Activated naive CD8-positive, alpha-beta T cell treated with anti-CD3 and anti-CD28 coated beads, Interleukin-2, amount 10 ng/mL, durations not matched to agents 7 days and 5 days (primary cell): ENCODE results near the gene PLS3. TPM values are rescaled to one million over a fixed set of nuclear protein-coding genes. Genes with fewer than 3 reads are reported as not detected.

Source experiments
- ATAC-seq: fragments of 150-1000 bp; cut with Tn5 transposase; one replicate; pipeline ENCODE4 v1.10.0; 2021; ENCODE audit warnings: low read depth, moderate library complexity
- POLR2A ChIA-PET: fragments of 350-600 bp; sonication (Branson Sonifier 250); formaldehyde crosslinking; loops from one replicate; lab custom pipeline; 2021; ENCODE audit warnings: antibody characterized with exemption; lab: Charles Lee
- DNase-seq: peaks from one replicate; pipeline ENCODE4 v3.0.0; 2021
- H3K27ac Mint-ChIP-seq: one replicate; pipeline ENCODE4 v1.8.0; 2022; ENCODE audit warnings: mild to moderate bottlenecking, mixed read lengths
- H3K27me3 Mint-ChIP-seq: one replicate; pipeline ENCODE4 v1.8.0; 2022; ENCODE audit warnings: mild to moderate bottlenecking, moderate library complexity, mixed read lengths
- H3K36me3 Mint-ChIP-seq: one replicate; pipeline ENCODE4 v1.8.0; 2021; ENCODE audit warnings: mild to moderate bottlenecking, mixed read lengths
- H3K4me1 Mint-ChIP-seq: one replicate; pipeline ENCODE4 v1.8.0; 2021; ENCODE audit warnings: mixed read lengths
- H3K4me3 Mint-ChIP-seq: one replicate; pipeline ENCODE4 v1.8.0; 2022; ENCODE audit warnings: mild to moderate bottlenecking, moderate library complexity, mixed read lengths
- H3K9me3 Mint-ChIP-seq: one replicate; pipeline ENCODE4 v1.8.0; 2021; ENCODE audit warnings: mixed read lengths
- total RNA-seq, 2 experiments: library from RNA; stranded (reverse); gene quantifications; one replicate each; pipeline ENCODE4 v1.2.3, GENCODE V29; 2021

Gene PLS3
- total RNA-seq, 2 experiments from 2014 or later: 0.53 TPM; not detected in 1

DNA sequence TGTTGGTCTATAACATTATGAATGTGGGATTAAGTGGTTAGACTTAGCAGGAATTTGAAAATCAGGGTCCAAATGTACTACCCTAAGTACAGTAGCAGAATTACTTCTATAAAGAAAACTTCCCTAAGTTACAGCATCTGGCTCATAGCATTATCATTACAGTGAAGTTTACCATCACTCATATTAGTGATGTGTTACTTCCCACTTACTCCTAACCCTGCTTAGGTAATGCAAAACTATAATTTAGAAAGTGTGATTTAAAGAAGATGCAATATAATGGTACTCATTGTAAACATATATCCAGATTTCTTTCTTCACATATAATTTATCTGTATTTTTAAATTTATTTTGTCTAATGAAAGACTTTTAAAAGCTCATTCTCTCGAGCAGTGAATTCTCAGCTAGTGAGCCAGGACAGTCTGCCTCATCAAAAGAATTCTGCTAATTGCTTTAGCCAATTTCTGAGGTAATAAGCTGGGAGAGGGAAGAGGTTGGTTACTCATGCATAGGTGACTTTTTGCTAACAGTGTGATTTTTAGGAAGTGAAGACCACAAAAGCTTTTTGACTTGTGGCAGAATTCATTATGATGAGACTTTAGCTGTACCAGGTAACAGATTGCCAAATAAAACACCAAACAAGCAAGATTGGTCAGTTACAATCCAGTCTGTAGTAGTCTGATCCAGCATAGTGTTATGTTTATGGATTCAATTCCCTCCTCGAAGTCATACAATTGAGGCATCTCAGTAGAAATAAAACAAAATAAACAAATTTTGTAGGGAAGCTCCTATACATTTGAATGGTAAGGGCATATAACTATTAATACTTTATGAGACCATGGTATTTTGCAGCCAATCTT, 21.0 kb downstream of the PLS3 start:
- DNase-seq: no peak
- POLR2A ChIA-PET: no interaction called here
- Mint-ChIP-seq H3K9me3 (no peaks in the 10 kb centered on the region), H3K27me3 (no peaks in the 10 kb centered on the region), H3K4me1 (no peaks in the 10 kb centered on the region), H3K27ac (no peak overlapping the region), H3K36me3 (no peaks in the 10 kb centered on the region), H3K4me3 (no peak overlapping the region)
- no peak for ATAC-seq

DNA sequence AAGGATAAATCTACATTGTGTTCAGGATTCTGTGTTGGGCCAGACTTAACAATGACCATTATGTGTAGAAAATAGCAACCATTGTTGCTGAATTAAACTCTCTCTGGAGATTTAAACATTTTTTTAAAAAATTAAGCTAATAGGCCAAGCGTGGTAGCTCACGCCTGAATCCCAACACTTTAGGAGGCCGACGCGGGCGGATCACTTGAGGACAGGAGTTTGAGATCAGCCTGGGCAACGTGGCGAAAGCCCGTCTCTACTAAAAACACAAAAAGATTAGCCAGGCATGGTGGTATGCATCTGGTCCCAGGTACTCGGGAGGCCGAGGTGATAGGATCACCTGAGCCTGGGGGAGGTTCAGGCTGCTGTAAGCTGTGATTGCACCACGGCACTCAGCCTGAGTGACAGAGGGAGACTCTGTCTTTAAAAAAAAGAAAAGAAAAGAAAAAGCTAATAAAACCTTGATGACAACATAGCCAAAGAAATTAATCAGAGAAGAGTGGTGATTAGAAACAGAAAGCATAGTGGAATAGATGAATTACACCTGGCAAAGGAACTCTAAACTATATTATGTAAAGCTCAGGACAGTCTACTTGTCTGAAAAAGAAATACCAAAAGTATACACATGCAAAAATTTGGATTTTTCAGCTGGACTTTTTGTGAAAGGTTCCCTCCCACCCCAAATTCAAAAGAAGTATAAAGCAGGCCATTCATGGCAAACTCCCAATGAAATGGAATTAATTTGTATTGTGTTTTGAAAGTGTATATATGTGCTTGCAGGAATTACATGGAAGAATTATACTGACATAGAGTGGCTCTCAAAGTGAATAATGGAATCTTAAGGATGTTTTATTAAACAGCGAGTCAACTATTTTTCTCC, 21.9 kb downstream of the PLS3 start:
- no peaks in the 10 kb centered on the region for H3K4me1 Mint-ChIP-seq
- no peak for ATAC-seq
- H3K4me3 Mint-ChIP-seq: no peak overlapping the region

DNA sequence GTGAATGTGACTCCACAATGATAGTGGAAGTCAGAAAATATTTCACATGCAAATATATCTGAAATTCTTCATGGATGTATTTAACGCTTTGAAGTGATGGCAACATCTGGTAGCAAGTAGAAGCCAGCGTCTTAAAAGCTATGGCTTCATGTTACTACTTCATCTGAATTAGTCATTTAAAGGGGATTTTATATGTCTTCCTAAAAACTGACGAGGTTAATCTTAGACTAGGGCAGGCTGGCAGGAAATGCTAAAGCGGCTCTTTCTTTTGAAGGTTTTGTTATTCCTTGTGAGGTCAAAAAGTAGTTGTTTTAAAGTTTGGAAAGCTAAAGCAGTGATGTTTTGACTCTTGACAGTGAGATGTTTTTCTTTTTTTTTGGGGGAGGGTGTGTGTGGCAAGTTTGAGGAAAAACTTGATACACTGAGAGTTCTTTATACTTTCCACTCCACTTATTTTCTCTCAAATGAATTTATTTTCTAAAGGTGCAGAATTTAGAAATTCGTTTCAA, 22.6 kb downstream of the PLS3 start:
- Mint-ChIP-seq H3K36me3 (no peaks in the 10 kb centered on the region), H3K4me1 (no peaks in the 10 kb centered on the region), H3K27me3 (no peaks in the 10 kb centered on the region), H3K4me3 (no peak overlapping the region), H3K27ac (no peak overlapping the region), H3K9me3 (no peaks in the 10 kb centered on the region)
- POLR2A ChIA-PET: no interaction called here
- ATAC-seq (no peak), DNase-seq (no peak)

More for the DNA sequence above, 21.9 kb downstream of the PLS3 start:
- Mint-ChIP-seq H3K36me3 (no peaks in the 10 kb centered on the region), H3K9me3 (no peaks in the 10 kb centered on the region), H3K27me3 (no peaks in the 10 kb centered on the region), H3K27ac (no peak overlapping the region)
- POLR2A ChIA-PET: no interaction called here
- no peak for DNase-seq

DNA sequence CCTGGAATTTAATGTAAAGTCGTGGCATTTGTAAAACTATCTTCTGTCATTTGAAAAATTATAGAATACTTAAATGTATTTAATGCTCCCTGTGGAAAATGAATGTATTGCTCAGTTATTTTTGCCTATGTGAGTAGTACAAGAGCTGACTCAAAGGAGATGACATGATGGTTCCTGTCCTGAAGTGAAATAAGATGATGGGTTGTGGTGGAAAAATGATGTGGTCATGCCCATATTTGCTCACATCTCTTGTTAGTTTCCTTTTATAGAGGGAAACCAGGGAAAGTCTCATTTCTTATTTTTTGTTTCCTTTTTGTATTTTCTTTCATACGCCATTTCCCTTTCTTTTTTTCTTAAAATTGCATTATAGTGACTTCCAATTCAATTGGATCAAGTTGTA, 23.7 kb downstream of the PLS3 start:
- DNase-seq (no peak), ATAC-seq (no peak)
- Mint-ChIP-seq H3K4me3 (no peak overlapping the region), H3K27ac (no peak overlapping the region), H3K36me3 (no peaks in the 10 kb centered on the region), H3K9me3 (no peaks in the 10 kb centered on the region), H3K4me1 (no peaks in the 10 kb centered on the region), H3K27me3 (no peaks in the 10 kb centered on the region)
- POLR2A ChIA-PET: no interaction called here

DNA sequence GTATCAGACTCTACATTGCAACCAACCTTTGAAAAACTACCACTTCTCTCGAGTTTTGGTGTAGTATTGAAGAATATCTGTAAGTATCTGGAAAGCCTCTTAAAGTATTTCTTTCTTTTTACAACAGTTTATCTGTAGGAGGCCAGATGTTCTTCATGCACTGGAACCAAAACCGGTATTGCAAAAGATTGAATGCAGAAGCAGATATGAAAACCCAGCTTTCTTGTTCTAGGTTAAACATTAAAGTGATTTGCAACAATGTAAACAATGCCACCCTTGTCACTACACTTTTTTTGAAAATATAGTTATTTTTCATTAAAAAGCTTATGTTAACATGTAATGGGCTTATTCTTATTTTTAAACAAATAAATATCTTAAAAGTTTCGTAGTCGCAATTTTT, 27.2 kb downstream of the PLS3 start:
- no peak for ATAC-seq
- Mint-ChIP-seq H3K36me3 (no peaks in the 10 kb centered on the region), H3K27ac (no peak overlapping the region), H3K9me3 (no peaks in the 10 kb centered on the region), H3K27me3 (no peaks in the 10 kb centered on the region), H3K4me1 (no peaks in the 10 kb centered on the region), H3K4me3 (no peak overlapping the region)
- DNase-seq: no peak
- POLR2A ChIA-PET: no interaction called here

DNA sequence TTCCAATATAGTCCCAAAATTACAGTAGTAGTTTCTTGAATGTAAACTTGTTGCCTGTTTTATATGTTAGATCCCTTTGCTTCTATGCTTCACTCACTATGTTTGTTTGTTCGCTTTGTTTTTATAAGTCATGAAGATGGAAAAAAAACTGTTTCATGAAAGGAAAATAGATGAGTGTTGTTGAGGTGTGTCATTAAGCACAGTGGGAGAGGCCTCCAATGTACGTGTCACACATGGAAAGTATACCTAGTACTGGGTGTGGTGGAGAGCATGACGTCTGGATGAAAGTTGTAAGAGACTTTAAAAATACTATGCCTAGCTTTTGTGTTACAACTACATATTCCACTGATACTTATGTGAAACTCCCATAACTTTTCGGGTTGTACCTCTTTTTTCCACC, 28.4 kb downstream of the PLS3 start:
- H3K36me3 Mint-ChIP-seq: no peaks in the 10 kb centered on the region
- H3K27ac Mint-ChIP-seq: no peak overlapping the region
- POLR2A ChIA-PET: no interaction called here
- H3K4me3 Mint-ChIP-seq: no peak overlapping the region
- no peak for DNase-seq
- ATAC-seq: no peak
- H3K9me3 Mint-ChIP-seq: no peaks in the 10 kb centered on the region
- H3K27me3 Mint-ChIP-seq: no peaks in the 10 kb centered on the region
- H3K4me1 Mint-ChIP-seq: no peaks in the 10 kb centered on the region

DNA sequence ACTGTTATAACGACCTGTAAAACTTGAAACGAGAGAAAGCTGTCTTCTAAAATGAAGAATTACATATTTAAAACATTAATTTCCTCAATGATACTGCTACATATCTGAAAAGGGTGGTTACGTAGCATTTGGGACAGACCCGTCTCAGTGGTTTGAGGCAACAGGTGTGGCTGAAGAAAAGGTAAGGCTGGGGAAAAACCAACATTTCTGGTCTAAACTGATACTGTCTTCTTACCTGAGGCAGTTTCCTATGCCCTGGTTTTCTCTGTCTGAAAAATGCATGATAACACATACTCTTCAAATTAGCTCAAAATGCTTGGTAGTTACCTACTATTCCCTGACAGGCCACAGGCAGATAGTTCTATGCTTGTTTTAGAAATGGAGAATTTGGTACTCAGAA, 30.4 kb downstream of the PLS3 start:
- POLR2A ChIA-PET: no interaction called here
- H3K9me3 Mint-ChIP-seq: no peaks in the 10 kb centered on the region

DNA sequence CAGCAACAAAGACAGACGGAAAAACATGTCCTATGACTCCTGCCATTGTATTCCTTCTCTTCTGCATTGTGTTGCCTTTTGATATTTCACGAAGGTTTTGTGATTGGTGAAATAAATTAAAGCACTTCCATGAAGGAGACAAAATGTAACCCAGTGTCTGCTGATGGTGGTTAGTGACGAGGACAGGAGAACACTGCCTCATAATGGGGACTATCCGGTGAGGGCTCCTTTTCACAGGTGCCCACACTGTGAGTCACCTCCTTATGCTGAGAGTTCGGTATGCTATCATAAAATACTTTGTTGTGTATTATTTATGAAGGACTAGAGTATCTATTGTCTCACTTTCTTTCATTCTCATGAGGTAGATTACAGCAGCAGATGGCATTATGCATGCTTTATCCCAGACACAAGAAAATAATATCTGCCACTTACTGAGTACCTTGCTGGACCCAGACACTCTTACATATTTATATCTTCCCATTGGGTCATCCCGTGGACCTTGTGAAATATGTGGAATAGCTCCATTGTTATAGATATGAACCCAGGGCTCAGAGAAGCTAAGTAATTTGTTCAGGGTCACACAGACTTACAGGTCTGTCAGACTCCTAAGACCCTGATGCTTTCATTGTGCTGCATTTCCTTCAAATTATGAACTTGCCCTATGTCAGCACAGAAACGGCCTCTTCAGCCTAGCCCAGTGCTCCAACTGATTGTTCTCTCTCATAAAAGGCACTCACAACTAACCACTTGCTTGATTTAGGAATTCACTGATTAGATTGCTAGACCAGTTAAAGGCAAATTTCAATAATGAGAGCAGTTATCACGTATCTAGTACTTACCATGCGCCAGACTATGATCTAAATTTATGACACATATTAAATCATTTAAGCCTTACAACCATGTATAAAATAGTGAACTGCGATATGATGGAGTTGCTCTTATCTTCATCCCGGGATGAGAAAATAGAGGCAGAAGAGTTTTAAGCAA, 31.2 kb downstream of the PLS3 start:
- ATAC-seq (no peak), DNase-seq (no peak)
- Mint-ChIP-seq H3K27me3 (no peaks in the 10 kb centered on the region), H3K9me3 (no peaks in the 10 kb centered on the region), H3K4me3 (no peak overlapping the region), H3K27ac (no peak overlapping the region), H3K4me1 (no peaks in the 10 kb centered on the region), H3K36me3 (no peaks in the 10 kb centered on the region)
- POLR2A ChIA-PET: no interaction called here

More for the DNA sequence above, 30.4 kb downstream of the PLS3 start:
- Mint-ChIP-seq H3K4me3 (no peak overlapping the region), H3K36me3 (no peaks in the 10 kb centered on the region), H3K27me3 (no peaks in the 10 kb centered on the region), H3K4me1 (no peaks in the 10 kb centered on the region), H3K27ac (no peak overlapping the region)
- no peak for ATAC-seq
- DNase-seq: no peak

DNA sequence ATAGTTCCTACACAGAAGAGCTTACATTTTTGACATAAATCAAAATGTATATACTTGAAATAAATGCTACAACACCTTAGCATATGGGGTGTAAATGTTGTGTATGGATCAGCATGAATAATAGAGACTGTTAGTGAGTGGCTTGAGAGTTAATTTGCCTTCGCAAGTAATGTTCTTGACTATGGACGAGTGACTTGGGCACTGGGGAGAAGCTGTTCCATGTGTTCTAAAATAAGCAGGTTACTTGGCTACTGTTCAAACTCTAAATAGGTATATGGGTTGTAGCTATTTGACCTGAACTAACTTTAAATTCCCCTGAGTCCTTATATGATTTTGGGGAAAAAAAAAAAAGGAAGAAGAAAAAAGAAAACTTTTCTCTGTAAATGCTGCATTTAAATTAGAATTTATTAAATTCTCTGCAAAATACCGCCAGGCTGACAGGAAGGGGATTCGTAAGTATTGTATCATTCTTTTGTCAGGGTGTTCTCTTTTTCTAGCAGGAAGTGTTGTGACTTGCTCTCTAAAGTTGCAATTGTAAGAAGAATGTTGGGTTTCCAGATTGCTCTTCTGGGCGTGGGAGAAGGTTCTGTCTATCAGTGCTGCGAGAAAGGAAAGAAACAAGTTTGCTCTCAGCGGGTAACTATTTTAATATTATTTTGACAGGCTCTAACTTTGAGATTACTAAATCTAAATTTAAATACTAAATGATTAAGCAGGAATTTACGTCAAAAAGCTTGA, 32.2 kb downstream of the PLS3 start:
- H3K27ac Mint-ChIP-seq: no peak overlapping the region
- H3K4me1 Mint-ChIP-seq: no peaks in the 10 kb centered on the region
- no peak for ATAC-seq
- H3K27me3 Mint-ChIP-seq: no peaks in the 10 kb centered on the region
- no peaks in the 10 kb centered on the region for H3K9me3 Mint-ChIP-seq
- no peak overlapping the region for H3K4me3 Mint-ChIP-seq
- POLR2A ChIA-PET: no interaction called here
- no peak for DNase-seq
- no peaks in the 10 kb centered on the region for H3K36me3 Mint-ChIP-seq

DNA sequence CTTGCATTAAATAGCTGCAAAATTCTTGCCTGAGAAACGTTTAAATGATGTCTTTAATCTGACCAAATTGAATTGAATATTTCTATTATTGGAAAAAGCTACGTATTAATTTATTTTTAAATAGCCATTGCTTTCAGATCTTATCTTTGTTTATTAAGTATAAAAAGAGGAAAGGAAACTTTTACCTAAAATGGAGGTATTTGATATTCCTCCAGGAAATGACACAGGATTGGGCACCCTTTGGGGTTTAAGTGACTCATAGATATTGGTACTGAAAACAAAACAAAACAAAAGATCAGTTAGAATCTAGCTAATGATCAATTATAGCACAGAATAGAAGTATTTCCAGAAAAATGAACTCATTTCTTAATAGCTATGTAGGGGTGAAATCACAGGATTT, 34.1 kb downstream of the PLS3 start:
- ATAC-seq: no peak
- H3K9me3 Mint-ChIP-seq: no peaks in the 10 kb centered on the region

DNA sequence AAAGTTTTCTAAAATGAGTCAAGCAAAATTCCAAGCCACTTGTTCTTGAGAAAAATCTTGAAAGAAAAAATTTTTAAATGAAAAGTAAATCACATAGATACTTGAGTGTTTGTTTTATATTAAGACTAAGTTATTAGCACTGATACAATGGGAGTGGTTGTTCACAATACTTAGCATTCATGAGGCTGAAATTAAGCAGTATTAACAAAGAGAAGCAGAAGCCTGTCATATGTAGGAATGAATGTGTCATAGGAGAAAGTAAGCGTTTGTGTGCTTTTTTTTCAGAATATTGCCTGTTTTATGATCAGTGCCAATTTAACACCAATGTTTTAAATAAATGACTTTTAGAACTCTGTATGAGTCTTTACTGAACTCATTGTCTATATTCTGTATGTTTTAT, 37.6 kb downstream of the PLS3 start:
- Mint-ChIP-seq H3K27me3 (no peaks in the 10 kb centered on the region), H3K4me3 (no peak overlapping the region), H3K4me1 (no peaks in the 10 kb centered on the region), H3K9me3 (no peaks in the 10 kb centered on the region), H3K27ac (no peak overlapping the region), H3K36me3 (no peaks in the 10 kb centered on the region)
- ATAC-seq: no peak
- no peak for DNase-seq
- POLR2A ChIA-PET: no interaction called here

More for the DNA sequence above, 34.1 kb downstream of the PLS3 start:
- Mint-ChIP-seq H3K27ac (no peak overlapping the region), H3K4me1 (no peaks in the 10 kb centered on the region), H3K4me3 (no peak overlapping the region), H3K36me3 (no peaks in the 10 kb centered on the region), H3K27me3 (no peaks in the 10 kb centered on the region)
- DNase-seq: no peak
- POLR2A ChIA-PET: no interaction called here

DNA sequence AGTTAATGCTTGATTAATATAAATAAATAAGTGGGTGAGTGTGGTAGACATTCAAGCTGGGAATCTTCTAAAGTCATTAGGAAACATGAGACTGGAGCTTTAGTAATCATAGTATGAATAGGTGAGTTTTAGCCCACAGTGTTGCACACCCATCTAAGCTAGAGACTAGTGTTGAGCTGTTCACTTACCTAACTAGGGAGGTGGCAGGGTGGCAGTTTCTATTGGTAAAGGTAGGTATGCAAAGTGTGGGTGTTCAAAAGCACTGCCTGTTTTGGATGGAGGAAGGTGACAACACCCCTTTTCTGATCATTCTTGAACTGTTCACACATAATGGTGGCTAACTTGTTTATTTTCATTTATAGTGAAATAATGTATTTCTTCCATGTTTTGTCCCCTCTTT, 41.3 kb downstream of the PLS3 start:
- ATAC-seq (no peak), DNase-seq (no peak)
- Mint-ChIP-seq H3K27ac (no peak overlapping the region), H3K27me3 (no peaks in the 10 kb centered on the region), H3K36me3 (no peaks in the 10 kb centered on the region), H3K9me3 (no peaks in the 10 kb centered on the region), H3K4me3 (no peak overlapping the region), H3K4me1 (no peaks in the 10 kb centered on the region)
- POLR2A ChIA-PET: no interaction called here
